B cell (primary cell): Measurements from ENCODE around the gene CTDP1.

ENCODE experiments used
- CTCF ChIP-seq: fragments of 200-600 bp; IDR thresholded peaks from one replicate; pipeline ENCODE4 v1.8.0; 2022; ENCODE audit warnings: antibody characterized with exemption, mild to moderate bottlenecking
- EZH2 ChIP-seq: IDR thresholded peaks from 2 replicates; pipeline ENCODE4 v1.6.1; 2012; ENCODE audit warnings: borderline replicate concordance, low read depth, mild to moderate bottlenecking, moderate library complexity, low read length; ENCODE audit not compliant: insufficient read depth, poor library complexity, severe bottlenecking

DNA sequence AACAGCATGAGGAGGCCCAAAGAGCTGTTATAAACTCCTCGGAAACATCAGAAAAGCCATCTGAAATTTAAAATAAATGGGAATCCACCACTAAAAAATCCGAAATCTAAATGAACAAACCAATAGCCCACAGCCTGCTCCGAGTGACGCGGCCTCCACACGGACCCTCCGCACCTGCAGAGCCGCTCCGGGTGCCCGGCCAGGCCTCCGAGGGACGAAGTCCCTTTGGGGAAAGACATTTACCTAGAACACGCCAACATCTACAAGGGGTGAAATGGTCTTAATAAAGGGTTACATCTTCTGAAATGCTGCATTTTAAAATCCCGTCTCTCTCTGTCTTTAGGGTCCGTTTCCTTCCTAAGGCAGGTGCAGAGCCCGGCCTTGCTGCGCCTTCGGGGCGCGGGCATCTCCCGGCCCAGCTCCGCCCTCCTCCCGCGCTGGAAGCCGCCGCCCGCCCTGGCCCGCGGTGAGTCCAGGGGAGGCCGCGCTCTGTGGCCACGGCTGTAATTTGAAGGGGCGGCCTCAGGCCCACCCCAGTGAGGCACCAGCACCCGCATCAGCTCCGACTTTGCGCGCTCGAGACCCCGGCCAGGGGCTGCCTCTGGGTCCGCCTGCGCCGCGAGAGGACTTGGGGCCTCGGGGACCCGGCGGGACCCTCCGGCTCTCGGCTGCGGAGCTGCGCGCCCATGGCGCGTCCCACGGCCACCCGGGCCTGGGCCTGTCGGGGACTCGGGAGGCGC lies 42.3 kb upstream of the CTDP1 start:
- TF ChIP-seq EZH2 (peak; percentile 33), CTCF (no peak)
